CD4-positive, alpha-beta T cell treated with Interleukin-4 for 4 hours (primary cell): ENCODE data around the gene STEEP1.
A peak's percentile ranks its signal among the peaks of the same experiment; 100 is the strongest.

Source experiments
- DNase-seq: peaks from one replicate; pipeline ENCODE4 v3.0.0-alpha.2; 2020

The STEEP1 gene

DNA sequence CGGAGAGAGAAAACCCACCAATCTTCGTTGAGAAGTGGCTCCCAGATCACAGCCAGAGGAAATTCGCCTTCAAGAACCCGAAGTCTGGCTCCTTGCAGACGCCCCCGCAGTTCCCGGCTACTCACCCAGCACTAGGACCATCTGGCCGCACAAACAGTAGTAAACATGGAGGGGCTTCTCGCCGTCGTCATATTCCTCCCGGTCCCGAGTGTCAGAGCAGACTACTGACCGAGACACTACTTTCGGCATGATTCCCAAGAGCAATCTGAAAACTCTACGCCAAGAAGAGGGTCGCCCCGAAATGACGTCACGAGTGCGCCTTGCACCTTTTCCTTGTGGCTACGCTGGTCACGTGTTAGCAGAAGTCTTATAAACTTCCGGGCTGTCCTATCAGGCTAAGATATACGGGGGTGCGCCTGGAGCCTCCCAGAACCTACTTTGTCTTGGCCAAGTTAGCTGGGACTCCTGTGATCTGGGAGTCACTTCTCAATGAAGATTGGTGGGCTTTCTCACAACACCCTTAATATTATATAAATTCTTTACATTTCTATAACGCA lies at the start of gene STEEP1:
STEEP1 (minus strand) TSS at position 303 of the 557 bp plus-strand sequence; CDS start at position 249, 54 bp downstream.
- peak; percentile 82 for DNase-seq

DNA sequence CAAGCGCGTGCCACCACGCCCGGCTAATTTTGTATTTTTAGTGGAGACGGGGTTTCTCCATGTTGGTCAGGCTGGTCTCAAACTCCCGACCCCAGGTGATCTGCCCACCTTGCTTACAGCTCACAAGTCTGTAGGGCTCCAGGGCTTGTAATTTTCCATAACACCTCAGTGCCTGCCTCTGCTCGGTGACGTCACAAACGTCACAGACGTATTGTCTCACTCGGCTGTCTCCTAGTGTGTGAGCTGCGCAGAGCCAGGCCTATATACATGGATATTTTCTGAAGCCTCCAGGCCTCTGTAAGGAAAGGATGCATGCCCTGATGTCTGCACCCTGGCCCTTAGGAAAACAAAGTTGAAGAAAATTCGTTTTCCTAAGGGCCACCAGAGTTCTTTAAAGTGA lies 49.6 kb upstream of the STEEP1 start:
- DNase-seq: no peak

DNA sequence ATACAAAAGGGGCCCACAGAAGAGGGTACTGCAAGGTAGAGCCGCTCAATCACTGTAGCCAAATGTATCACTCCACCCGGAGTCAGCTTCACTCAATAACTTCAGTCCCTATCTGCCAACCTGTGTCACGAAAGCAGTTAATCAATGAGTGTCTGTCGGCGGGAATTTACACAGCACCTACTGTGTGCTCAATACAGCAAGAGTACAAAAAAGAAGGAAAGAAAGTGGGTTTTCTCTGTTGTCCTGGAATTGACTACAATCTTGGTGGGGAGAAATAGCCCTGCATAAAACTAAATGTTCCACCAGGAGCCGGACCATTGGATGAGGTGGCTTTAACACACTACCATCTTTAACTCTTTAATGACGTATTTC lies 41.8 kb upstream of the STEEP1 start:
- DNase-seq: no peak

DNA sequence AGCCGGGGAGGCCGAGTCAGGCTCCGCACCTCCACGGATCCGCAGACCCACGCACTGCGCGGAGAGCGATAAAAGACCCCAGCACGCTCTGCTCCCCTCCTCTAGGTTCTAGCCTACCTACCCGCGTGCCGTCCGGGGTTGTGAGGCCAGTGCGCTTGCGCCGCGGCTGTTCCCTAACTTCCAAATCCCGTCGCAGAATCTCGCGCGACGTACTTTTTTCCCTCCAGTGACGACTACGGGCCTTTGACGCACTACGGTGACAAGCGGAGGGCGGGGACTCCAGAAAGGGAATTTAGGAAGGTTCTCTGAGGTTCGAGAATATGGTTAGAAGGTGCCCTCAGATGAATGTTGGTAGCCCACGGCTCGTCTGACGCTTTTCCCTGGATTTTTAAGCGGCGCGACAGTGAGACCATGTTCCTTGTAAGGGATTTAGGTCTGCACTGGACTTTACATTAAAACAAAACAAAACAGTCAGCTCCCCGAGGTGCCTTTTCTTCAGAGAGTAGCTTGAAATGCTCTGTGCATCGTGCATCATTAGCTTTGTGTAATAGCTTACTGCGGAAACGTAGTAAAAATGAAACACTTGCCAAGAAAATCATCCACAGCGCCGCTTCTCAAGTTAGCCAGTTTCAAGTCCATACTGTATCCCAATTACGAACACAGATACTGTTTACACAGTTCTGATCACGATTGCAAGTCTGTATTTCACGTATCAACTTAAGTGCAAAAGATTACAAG lies 41.2 kb upstream of the STEEP1 start, which contains the start of gene NKRF:
NKRF (minus strand) TSS at position 145 of the 738 bp plus-strand sequence.
- DNase-seq: peak; percentile 89

DNA sequence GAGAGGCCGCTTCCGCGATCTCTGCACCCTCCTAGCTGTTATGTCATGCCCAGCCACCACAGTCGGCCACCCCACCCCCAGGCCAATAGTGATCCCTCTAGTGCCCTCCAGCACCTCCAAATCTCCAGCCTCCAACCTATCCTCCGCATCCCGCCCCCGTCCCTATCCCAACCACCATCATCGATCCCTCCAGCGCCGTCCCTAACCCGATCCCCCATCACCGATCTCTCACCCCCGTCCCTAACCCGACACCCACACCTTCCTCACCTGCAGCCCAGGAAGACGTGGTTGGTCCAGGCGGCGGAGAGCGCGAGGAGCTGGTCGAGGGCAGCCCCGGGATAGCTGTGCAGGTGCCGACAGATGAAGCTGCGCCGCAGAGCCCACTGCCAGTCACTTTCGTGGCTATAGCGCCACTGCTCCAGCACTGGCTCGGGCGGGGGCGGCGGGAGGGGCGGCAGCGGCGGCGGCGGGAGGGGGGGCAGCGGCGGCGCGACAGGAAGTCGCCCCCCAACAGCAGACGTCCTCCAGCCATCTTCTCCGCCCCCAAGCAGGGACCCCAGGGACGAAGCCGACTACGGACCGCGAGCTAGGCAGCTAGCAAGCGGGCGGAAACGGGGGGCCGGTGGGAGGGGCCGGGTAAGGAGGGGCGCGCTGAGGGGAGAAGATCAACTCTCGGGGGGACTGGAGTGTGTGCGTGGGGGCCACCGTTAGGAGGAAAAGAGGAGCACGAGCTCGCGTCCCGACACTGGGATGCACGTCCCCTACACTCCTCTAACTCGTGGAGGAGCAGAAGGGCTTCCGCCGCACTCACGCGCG lies 40.5 kb upstream of the STEEP1 start:
- DNase-seq: peak; percentile 28

DNA sequence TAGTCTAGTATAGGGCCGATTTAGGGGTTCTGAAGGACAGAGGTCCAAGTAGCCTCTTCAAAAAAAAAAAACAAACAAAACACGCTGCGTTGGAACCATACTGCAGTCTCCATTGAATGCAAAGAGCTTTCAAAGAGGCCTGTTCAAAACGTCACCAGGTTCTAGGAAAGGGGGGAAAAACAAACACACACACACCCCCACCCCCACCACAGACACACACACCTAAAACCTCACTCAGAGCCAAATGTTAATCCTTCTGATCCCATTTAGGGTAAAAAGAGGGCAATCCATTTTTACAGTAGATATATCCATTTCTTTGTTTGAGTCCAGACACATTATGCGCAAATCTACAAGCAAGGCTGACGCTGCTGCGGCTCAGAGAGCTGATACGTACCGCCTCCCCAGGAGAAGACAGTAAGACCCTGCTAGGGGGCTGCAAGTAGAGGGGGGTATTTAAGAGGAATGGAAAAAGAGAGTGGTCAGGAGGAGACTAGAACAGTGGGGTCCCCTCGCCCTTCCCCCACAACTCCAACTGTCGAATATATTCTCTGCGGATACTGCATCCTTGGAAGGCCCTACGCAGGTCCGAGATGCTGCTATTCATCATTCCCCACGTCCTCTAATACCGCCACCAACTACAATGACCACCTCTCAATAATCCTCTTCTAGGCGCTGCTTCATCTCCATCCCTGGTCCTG lies 39.7 kb upstream of the STEEP1 start:
- no peak for DNase-seq

DNA sequence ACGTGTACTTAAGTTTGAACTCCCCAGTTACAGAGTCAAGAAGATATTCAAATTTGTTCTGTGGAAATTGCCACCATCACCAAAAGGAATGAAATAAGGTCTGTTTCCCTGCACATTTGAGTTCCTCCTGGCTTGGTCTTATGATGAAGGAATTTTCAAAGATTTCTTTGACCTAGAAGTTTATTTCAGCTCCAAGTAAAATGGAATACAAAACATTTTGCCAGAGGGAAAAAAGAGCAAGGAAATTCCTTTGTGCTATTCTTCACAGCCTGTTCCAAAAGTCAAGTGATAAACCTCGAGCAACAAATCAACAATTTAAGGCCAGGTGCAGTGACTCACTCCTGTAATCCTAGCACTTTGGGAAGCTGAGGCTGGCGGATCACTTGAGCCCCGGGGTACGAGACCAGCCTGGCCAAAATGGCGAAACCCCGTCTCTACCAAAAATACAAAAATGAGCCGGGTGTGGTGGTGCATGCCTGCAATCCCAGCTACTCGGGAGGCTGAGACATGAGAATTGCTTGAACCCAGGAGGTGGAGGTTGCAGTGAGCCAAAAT lies 37.6 kb upstream of the STEEP1 start:
- DNase-seq: no peak

DNA sequence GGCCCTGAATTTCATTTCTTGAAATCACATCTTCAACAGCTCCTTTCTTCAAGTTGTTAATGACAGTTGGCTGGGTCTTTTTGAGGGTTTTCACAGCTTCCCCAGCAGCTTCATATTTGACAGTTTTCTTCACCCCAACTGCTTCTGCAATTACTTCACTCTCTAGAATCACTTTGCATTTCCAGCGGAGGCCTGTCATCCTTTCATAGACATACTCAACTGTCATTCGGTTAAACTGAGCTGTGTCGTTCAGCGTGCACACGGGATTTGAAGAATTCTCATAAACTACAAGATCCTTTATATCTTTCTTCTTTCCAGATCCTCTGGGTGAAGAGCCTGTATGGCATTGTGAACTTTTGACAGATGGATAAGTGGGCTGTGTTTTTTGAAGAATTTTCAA lies 24.6 kb upstream of the STEEP1 start:
- DNase-seq: no peak

DNA sequence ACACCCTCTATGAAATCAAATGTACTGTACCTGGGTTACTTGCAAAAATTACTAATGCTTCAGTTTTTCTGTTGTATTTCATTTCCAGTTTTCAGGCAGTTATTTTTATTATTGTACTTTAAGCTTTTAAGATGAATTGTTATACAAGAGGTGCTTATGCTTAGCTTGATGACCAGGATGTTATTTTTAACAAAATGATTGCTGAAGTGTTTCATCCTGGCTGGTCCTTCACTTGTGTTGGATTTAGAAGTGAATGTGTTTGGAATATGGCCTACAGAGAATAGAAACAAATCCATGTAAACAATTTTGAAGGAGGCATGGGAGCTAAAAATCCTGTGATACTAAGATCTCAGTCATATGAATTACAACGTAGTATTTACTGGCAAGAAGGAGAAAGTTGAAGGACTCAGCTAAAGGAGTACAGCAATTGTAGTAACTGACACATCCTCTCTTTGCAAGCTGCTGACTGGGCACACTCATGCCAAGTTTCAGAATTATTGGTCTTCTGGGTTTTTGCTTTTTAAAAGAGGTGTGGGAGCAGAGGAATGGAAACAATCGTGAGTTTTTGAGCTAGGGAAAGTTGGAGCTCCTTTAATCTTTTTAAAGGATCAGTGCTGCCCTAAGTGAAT lies 18.3 kb upstream of the STEEP1 start:
- DNase-seq: no peak

DNA sequence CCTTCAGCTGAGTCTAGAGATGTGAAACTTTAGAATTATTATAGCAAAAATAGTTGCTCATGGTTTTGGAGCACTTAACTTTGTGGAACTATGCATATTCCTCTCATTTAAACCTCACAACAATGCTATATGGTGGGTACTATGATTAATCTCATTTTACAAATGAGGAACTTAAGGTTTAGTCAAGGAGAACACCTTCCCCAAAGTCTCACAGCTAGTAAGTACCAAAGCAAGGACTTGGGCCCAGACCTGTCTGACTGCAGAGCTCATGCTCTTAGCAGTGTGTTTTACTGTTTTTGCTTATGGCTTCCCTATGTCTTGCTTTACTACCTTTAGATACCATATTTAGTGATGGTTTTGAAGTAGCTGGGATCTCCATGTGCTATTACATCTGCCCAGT lies 14.2 kb upstream of the STEEP1 start:
- DNase-seq: no peak

DNA sequence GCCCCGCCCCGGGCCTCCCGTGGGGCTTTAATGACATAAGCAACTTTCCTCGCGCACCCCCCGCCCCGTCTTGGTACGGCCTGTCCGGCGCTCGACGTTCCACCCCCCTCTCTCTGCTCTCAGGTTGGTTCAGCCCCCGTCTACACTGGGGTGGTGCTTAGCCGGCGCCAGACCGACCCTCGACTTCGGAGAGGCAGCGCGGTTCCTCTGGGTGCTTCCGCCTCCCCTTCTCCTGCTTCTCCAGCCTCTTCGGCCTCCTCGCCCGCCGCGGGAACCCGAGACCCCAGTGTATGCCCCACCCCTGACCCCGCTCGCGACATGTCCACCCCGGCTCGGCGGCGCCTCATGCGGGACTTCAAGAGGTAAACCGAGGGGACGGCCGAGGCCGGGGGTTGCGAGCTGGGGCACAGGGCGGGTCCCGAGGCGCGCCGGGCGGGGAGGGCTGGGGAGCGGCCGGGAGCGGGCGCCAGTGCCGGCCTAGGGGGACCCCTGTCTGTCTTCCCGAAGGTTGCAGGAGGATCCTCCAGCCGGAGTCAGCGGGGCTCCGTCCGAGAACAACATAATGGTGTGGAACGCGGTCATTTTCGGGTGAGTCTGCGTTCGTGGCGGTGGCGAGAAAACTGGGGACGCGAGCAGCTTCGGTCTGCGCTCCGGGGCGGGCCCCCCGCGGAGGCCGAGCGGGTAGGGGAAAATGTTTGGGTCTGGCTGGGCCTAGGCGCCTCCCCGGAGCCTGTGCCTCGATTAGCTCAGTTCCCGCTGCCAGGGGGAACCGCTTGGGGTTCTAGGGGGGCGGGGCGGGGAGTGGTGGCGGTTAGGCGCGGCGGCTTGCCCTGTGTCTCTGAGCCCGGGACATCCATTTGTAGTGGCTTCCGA lies 9.4 kb upstream of the STEEP1 start, which contains the start of gene UBE2A:
UBE2A (plus strand) TSS at position 170 of the 873 bp plus-strand sequence; CDS start at position 319, 149 bp downstream.
- peak; percentile 92 for DNase-seq

DNA sequence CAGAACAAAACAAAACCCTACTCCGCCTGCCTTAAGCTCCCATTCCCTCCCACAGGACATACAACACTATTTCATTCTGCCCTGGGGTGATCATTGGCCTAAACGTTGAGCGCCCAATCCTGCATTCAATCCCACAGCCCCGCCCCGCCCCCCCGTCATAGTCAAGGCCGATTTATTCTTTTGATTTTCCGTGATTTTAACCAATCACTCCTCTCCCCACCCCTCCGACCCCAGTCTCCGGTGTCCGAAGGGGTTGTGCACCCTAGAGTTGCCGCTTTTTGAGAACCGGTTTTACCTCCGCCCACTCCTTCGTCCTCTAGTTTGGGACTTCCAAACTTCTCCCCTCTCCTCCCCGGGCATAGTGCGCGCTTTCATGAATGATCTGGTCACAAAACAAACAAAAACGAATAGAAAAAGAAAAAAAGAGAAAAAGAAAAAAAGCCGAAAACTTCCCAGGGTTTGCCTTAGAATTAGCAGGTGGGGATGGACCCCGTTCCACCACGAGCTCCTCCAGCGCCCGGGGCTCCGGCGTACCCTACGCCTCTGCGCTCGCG lies 8.7 kb upstream of the STEEP1 start:
- no peak for DNase-seq

DNA sequence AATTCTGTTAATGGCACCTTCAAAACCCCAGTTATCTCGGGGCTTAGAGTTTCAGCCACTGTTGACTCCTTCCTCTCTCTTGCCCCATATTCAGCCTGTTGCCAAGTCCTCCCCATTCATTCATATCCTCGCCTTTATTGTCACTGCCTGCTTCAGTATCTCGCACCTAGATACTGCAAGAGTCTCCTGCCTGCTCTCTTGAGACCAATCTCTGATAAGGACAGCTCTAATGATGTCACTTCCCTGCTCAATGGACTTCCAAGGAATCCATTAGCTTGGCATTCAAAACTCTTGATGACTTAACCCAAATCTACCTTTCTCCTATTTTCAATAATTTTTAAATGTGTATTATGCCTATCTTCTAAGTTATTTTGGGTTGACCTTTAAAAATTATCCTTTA lies 8.0 kb upstream of the STEEP1 start:
- DNase-seq: no peak

DNA sequence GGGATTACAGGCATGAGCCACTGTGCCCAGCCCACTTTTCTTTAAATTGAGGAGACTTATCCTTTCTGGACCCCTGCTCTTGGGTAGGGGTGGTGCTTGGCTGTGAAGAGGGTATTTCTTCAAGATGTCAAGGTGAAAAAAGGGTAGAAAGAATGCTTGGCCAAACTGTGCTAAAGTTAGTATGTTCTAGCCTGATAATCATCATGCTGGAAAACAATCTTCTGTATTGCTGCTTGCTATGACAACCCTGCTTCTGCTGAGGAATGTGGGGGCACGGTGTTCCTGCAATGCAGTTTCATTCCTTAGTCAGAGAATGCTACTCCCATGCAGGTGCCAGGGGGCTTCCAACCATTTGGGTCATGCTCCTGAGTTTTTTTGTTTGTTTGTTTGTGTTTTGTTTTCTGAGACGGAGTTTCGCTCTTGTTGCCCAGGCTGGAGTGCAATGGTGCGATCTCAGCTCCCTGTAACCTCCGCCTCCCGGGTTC lies 5.2 kb upstream of the STEEP1 start:
- DNase-seq: no peak

DNA sequence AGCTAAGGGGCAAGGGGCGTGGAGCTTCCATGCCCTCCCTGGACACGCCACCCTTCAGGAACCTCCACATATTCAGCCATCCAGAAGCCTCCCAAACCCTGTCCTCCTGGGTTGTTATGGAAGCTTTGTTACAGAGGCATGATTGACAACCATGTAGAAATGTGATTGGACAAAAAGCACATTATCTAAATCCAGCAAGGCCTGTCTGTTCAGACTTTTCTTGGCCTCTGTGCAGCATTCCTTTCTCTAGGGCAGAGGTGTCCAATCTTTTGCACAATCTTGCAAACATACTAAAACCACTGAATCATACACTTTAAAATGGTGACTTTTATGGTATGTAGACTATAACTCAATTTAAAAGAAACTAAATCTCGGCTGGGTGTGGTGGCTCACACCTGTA lies 12.7 kb downstream of the STEEP1 start:
- DNase-seq: no peak

DNA sequence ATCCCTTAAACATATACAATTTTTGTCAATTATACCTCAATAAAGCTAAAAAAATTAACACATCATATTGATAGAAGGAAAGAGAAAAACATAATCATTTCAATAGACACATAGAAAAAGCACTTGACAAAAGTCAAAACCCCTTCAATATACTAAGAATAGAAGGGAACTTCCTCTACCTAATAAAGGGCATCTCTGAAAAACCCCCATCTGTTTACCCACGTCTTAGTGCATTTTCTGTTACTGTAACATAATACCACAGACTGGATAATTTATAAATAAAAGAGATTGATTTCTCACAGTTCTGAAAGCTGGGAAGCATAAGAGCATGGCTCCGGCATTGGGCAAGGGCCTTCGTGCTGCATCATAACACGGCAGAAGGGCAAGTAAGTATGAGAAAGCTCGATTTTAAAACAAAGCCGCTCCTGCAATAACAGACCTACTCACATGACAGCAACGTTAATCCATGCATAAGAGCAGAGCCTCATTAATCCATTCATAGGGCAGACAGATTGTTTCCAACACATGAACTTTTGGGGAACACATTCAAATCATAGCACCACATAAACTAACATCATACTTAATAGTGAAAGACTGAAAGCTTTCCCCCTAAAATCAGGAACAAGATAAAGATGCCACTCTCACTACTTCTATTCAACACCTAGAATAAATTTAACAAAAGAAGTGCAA lies 15.7 kb downstream of the STEEP1 start:
- DNase-seq: no peak

DNA sequence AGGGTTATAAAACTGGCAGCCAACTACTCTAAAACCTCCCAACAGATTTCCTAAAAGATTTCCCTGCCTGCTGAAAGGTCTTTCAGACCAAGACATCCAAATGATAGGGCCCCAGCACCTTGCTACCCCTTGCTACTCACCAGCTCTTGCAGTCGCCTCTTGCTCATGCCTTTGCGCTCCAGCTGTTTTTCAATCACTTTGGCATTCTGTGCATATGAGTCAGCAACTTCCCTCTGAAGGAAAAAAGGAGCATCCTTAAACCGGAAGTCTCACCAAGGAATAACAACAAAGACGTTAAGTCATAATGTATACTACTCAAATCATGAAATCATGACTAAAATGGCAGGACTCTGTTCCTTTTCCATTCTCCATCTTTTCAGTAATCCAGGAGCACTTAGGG lies 24.0 kb downstream of the STEEP1 start:
- no peak for DNase-seq

DNA sequence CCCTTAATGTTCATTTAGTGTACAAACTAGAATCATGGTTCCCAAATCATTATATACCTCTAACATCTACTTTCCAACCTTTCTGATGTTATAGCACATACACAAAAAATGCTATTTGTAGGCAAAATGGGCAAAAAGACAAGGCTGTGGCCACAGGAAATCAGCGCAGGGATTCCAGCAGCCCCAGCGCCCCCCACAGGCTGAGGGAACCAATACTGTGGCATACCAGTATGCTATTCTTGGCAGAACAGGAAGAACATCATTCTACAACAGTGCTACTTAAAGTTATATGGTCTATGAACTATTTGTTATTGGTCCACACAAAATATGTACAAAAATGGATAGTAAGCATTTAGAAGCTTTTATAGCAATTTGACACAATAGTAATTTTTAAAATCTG lies 25.3 kb downstream of the STEEP1 start:
- no peak for DNase-seq

DNA sequence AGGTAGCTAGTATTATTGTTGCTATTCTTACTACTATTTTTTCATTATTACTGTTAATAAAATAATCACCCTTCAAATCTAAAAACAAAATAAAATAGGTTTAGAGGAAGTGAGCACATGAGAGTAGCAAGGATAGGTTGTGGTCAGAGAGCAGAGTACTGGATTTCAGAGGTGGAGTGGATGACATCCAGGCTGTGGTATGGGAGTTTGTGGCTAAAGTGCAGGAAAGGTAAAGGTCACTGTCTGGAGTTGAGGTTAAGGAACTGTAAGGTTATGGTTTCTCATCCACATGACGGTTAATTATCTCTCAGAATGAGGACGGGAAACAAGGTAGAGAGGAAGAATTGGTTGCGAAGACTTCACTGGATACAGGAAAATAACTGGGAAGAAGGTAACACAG lies 27.7 kb downstream of the STEEP1 start:
- no peak for DNase-seq
